Fibroblast of lung (primary cell): ENCODE data around the gene SLIT3.

Experiments used
- CTCF ChIP-seq, 2 donors: IDR thresholded peaks in 1 of 2; conservative IDR thresholded peaks in 1 of 2; 1 replicate in 1 of 2; 2 replicates in 1 of 2; pipeline ENCODE4 v1.5.1; 2011 to 2012; ENCODE audit warnings: low read length in 2 of 2, control low read depth in 1 of 2, inconsistent platforms in 1 of 2, low read depth in 1 of 2, mild to moderate bottlenecking in 1 of 2
- EZH2 ChIP-seq: IDR thresholded peaks from 2 replicates; pipeline ENCODE4 v1.5.1; 2012; ENCODE audit warnings: low read length, control low read depth, mild to moderate bottlenecking; ENCODE audit errors: missing control alignments

GRCh38 chr5:169218861-169219260 lies 82.1 kb downstream of the SLIT3 start:
- TF ChIP-seq CTCF (conservative IDR thresholded peaks at IDR 0.05 in 1 of 2, IDR thresholded peaks at IDR 0.05 in 1 of 2; ENCODE audit: low read depth in 1 of 2, low read length in 2 of 2) (no peak), EZH2 (no peak)
